Retina (tissue), 1 donor: ENCODE results near the gene CCDC177.
A peak's percentile ranks its signal among the peaks of the same experiment; 100 is the strongest.

Source experiments
- DNase-seq: peaks from one replicate; pipeline ENCODE4 v3.0.0-alpha.2; 2016

The CCDC177 gene

DNA sequence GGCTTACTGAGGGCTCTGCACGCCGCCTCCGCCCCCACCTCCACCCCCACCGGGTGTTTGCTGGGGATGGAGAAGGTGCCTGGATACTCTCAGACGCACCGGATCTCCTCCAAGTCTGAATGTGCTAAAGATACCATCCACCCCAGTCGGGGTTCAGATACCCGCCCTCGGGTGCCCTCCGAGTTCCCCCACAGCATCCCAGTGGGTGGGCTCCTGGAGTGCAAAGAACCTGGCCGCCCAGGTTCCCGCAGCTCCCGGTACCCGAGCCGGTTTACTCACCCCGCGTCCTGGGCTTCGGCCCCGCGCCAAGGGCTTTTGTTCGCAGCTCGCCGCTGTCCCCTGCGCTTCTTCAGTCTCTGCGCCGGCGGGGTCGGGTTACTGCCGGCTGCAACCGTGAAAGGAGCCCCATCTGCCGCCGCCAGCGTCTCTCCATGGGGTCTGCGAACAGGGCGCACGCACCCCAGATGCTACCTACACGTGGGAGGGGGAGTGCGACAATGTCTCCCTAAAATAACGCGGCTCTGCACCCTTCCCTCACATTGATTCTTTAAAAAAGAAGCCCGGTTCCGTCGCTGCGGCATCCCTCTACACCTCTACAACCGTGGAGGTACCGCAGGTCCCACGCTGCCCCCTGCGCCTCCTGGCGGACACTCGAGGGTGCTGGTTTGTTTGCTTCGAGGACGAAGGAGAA is at the start of gene CCDC177:
TSS of gene CCDC177 (minus strand) at position 609 of the 691 bp plus-strand sequence. CDS start 1,249 bp downstream, outside the sequence.
- DNase-seq: peak; percentile 95

DNA sequence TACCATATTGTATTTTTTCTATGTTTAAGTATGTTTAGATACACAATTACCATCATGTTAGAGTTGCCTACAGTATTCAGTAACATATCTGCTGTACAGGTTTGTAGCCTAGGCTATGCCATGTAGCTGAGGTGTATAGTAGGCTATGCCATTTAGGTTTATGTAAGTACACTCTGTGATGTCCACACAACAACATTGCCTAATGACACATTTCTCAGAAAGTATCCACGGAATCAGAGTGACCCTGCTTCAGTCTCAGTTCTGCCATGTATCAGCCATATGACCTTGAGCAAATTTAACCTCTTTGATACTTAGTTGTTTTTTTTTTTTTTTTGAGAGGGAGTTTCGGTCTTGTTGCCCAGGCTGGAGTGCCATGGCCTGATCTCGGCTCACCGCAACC is 49.5 kb upstream of the CCDC177 start:
- DNase-seq: no peak

DNA sequence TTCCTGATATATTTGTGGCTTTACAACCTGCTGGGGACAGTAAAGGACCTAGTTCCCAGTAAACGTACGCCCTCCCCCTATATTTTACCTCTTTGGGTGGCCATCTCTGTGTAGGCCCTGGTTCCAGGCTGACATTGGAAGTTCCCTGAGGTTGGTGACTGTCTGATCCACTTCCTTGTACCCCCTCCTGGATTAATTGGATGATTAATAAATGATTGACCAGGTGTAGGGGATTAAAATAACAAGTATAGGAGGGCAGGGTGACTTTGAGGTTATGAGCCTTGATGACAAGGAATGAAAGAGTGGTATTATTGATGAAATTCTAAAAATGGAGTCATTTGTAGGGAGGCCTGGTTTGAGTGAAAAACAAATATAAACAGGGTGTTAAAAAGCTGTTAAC is 46.3 kb upstream of the CCDC177 start:
- no peak for DNase-seq

DNA sequence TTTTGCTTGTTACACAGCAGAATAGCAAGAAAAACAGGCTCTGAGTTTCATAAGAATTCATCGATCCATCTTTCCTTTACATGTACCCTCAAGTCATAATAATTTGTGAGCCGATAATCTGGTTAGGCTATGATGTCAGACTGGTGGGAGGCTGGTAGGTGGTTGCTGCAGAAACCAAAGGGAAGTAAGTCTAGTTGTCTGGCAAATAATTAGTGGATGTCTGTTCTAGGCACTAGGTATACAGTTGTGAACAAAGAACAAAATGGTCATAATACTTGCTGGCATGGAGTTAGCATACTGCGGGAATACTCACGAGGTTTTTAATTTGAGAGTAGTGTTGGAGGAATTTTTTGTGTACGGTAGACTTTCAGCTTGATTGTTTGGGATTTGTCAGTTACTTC is 45.5 kb upstream of the CCDC177 start:
- DNase-seq: no peak

DNA sequence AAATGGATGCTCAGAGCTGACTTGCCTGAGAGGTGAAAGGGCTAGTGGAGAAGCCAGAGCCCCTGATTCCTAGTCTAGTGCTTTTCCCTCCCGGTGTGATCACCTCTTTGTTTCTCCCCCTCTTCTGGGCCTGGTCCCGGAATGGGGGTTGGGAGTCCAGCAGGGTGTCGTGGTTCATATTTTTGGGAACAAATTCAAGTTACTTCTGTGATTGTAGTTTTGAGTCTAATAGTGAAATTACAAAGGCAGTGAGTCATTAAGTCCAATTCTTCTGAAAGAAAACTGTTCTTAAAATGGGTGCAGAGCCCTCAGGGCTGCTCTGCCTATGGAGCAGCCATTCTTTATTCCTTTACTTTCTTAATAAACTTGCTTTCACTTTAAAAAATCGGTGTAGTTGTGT is 44.3 kb upstream of the CCDC177 start:
- DNase-seq: no peak

DNA sequence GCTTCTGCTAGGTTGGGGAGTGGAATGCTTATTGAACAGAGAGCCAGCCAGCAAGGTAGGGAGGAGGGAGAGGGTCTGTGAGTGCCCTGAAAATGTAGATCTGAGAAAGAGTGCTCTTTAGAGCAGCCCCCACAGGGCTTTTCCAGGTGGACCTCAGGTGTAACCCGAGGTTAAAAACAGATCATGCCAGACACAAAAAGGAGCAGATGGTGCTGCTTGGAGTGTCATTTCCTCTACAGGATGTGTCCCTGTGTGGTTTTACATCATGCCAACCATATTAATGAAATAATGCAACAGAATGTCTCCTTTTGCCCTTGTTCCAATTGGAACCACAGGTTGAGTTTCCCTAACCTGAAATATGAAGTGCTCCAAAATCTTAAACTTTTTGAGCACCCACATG is 43.1 kb upstream of the CCDC177 start:
- no peak for DNase-seq

DNA sequence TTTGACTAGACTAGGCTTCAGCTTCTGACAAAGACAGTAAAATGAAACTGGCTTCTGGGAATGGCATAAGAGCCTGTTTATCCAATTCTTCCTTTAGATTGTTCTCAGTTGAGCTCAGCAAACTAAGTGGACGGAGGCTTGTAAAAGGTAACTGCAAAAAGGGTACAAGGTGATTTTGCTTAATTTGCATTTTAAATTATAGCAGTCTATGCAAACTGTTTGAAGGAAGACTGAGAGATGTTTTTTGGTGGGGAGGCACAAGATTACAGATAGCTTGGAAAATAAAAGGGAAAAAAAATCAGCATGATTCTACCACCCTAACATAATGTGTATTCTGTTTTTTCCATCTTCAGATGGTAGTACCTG is 41.7 kb upstream of the CCDC177 start:
- DNase-seq: no peak

DNA sequence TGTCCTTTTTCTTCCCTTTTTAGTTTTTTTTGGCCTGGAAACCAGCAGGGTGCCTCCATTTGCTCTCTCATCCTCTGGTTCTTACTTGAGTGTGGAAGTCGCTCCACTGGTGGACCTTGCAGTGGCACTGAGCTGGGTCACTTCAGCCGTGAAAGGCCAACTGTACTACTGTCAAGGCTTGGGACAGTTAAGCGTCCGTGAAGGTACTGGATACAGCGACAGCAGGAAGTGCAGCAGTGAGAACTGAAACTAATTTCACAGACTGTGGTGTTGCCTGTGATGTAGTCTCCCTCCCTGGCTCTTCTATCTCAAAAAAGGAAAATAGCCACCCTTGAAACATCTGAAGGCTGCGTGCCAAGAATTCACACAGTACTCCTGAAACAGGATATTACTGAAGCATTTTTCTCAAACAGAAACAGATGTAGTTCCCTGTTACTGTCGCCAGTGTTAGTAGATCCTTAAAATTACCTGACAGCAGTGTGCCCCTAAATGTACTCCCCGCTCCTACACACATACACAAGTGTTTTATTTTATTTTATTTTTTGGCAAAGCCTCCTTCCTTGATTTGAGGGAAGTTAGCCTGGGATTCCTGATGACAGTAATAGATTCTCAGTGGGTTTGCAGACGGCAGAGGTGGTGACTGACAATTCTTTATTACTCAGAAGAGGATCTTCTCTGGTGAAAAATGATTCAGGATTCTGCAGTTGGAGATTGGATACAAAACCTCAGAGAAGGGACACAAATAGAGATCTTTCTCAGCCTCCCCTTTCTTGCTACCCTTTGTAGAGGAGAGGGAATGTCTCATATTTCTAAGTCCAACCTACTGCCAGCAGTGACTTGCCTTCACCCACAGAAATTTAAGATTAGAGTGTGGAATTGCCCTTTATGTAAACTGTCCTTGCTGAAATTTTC is 41.1 kb upstream of the CCDC177 start:
- no peak for DNase-seq

DNA sequence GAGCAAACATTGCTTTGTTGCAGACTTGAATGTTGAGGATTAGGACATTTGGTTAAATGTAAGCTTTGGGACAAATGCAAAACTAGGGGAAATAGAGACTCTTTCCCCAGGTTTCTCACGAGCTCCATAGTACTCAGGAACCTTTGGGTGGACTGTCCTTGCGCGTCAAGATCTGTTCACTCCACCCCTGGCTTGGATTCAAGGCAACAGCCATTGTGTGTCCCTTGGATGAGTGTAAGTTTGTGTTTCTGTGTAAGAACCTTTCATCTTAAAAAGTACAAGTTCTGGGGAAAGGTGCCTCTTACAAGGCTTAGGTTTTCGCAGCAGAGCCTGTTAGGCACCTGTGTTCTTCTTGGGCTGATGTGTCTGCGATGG is 40.4 kb upstream of the CCDC177 start:
- no peak for DNase-seq

DNA sequence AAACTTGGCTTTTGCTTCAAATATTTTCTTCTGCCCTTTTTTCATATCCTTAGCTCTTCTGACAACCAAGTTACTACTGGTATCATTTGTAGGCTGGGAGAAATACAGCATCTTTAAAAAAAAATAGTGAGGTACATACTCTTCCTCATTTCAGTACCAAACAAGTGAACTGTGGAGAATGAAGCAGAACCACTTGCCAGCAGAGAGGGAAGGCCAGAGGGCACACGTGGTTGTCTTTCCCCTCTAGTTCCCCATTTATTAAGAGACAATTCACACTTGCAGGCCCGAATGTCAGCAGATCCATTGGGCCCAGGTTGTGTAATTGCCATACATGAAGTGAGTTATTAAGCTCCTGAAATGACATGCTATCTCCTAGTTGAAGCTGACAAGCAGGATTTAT is 39.9 kb upstream of the CCDC177 start:
- DNase-seq: no peak

DNA sequence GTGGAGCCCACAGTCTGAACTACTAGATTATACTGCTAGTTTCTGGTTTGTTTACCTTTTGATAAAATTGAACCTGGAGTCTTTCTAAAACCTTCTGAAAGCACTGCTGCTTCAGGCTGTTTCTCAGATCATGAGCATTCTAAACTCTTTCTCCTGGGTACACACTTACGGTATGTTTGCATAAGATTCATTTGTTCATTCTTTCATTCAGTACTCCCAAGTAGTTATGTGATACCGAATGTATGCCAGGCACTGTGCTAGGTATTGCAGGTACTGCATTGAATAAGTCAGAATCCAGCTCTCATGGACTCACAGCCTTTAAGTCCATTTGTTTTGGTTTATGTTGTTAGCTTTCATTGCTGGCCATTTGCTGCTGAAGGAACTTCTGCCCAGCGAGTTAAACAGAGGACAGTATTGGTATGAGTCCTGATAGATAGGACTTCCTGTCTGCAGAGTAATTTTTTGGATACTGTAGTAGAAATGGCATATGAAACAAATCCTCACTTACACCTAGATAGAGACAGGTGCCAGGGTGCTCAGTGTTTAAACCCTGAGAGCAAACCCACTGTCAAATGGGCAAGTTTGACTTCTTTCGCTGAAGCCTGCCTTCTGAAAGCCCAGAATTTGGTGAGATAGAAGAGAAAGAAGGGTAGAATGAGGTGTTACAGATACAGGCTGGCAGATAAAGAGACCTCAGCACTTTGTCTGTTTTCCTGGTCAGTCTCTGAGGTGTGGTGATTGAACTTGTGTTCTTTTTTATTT is 38.8 kb upstream of the CCDC177 start:
- no peak for DNase-seq

DNA sequence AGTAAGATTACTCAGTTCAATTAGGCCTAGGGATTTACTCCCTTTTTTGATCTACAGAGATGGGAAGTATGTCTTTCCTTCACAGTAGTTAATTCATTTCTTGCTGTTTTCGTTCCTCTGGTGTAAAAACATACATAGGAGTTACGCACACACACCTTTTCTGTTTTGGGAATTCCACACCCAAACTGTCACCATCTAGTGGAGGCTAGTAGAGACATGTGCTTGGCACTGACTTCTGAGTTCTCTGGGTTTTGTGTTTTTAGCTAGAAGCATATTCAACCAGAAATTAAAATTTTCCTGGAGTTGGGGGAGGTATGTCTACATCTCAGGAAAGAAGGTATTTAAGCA is 38.1 kb upstream of the CCDC177 start:
- no peak for DNase-seq

DNA sequence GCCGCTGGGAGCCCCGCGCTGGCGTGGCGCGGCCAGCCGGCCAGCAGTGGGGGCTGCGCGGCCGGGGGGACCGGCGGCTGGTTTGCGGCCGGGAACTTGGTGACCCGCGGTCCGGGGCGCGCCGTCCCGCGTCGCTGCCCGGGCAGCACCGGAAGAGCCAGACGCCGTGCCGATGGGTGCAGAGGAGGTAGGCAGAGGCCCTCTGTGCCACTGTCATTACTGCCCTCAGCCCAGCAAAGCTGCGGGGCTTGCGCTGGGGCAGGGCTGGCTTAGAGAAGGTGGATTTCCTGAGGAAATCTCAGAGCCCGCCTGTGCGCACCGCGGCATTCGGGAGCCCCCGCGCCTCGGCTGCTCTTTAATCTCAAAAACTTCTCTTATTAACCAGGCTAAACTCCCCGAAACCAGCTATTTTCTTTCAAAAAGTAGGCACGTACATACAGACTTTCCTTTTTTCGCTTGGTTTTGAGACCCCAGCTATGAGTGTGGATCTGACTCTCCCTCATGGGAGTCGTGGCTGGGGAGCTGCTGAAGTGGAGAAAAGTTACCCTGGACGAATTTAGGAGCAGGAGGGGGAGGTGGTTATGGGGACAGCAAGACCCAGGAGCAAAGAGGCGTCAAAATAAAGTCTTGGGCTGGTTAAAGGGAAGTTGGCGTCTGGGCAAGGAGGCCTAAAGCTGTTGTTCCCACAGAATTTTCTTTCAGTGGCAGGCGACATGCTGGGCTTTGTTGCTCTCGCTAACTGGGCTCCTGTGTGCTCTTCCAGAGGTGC is 37.5 kb upstream of the CCDC177 start:
- peak; percentile 75 for DNase-seq

DNA sequence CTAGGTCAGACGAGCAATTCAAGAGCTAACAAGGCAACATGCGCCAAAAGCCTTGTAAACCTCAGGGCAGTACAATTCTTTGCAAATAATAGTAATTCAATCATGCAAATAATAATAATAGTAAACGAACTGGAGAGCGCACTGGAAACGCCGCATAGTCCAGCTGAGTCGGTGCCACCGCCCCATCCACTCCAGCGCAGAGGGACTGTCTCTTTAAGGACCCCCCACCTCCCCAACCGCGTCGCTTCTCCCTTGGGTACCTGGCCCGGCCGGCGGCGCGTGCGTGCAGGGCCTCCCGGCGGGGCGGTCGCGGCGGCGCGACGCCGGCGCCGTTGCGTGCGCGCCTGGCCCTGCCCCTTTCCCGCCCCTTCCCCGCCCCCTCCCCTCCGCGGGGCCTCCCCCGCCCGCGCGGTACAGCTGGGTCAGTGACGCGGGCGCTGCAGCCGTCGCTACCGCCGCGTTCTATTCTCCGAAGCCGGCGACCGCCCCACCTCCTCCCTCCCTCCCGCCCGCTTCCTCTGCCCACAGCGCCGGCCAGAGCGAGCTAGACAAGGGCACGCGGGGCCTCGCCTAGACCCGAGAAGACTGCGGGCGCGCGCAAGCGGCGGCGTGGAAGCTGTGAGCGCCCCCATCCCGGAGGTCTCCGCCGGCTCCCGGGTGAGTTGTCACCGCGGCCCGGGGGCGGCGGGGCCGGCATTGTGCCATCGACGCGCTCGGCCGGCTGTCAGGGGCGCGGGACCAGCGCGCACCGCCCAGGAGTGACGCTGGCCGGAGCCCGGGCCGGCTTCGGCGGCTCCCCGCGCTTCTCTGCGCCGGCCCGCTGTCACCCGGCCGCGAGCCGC is 36.7 kb upstream of the CCDC177 start, which contains the start of gene SUSD6:
TSS of gene SUSD6 (plus strand) at position 425 of the 842 bp plus-strand sequence. CDS start 46,997 bp downstream, outside the sequence.
- peak; percentile 91 for DNase-seq

DNA sequence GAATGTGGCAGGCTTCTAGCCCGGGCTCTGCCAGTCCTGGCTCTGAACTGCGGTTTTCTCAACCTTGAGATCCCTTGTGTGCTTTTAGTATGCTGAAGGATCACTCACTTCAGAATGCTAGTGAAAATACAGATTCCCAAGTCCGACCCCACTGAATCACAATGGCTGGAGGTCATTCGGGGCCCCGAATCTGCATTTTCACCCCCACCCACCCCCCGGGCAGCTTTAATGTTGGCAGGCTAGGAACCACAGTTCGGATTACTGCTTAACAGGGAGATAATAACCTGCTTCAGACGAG is 36.2 kb upstream of the CCDC177 start:
- DNase-seq: no peak

DNA sequence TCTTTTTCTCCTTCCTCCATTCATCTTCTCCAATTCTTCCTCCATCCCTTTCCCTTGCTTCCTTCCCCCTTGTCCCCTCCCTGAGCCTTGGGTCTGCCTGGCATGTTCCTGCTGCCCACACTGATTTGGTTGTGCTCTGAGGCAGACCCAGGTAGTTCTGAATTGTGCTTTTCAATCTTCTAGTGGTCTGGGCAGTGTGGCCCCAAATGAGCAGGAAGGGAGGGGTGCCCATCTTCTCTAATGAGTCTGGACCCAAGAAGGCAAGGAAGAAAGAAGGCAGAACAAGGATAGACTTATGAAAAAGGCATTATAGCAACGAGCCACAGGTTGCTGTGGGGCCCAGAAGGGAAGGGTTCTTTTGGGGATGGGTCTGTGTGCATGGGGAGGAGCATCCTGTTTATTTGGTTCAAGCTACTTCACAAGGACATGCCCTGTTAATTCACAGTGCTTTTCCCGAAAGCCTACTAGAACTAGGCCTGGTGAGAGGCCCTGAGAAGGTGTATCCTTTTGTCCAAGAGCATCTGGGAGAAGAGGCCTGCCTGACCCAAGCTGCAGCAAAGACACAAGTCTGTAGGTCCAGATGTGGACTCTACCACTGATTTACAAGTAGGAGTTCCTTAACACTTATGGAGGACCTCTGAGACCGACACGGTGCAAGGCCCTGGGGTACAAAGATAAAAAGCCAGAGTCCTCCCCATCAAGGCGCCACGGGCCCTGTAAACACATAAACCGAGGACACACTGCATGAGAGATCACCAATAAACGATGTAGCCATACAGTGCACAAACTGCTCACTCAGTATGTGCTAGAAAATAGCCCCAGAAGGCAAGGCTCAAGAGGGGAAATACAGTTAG is 35.6 kb upstream of the CCDC177 start:
- no peak for DNase-seq

DNA sequence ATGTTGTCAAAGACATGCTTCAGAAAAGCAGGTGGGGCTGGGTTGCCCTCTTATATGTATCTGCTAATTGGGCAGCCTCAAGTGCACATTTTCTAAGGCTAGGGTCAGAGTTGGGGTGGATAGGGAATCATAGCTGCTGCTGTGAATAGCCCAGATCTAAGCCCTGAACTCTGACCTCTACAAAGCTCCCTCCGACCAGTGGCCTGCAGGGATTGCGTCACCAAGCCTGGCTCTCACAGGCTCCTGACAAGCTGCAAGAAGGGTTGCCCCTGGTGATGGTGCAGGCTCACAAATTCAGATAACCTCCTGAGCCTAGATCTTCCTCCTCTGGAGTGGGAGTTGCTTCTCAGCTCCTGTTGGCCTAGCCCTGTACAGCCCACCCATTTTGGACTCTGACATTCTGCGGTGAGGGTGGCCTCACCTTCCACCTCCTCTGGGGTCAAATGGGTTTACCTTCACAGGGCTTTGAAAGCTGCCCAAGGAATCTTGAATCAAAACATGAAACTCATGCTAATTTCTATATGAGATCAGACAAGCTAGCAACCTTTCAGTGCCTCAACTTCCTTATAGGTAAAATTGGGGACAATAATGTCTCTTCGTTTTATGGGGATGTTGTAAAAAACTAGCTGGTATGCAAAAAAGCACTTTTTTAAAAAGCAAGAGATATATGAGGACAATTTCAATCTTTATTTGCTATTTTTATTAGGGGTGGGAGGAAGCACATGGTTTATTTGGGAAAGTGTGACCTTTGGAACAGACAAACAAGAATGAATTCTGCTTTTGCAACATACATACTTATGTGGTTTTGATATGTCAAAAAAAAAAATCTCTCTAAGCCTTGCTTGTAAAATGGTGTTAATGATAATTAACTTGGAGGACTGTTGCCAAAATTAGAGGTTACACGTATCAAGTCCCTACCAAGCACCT is 31.9 kb upstream of the CCDC177 start:
- DNase-seq: no peak

DNA sequence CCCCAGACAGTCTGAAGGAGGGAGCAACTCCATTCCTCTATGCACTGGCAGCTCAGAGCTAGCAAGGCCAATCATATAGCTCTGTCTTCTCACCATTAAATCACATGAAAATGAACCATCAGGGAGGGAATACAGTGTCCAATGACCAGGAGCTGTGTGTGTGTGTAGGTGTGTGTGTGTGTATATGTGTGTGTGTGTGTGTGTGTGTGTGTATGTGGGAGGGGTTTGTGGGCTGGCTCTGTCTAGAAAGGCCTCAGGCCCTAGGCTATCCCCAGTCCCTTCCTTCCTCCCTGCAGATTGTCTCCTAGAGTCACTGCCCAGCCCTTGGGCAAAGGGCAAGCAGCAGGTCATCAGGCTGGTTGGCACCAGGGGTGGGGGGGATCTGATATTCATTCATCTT is 31.1 kb upstream of the CCDC177 start:
- DNase-seq: no peak

DNA sequence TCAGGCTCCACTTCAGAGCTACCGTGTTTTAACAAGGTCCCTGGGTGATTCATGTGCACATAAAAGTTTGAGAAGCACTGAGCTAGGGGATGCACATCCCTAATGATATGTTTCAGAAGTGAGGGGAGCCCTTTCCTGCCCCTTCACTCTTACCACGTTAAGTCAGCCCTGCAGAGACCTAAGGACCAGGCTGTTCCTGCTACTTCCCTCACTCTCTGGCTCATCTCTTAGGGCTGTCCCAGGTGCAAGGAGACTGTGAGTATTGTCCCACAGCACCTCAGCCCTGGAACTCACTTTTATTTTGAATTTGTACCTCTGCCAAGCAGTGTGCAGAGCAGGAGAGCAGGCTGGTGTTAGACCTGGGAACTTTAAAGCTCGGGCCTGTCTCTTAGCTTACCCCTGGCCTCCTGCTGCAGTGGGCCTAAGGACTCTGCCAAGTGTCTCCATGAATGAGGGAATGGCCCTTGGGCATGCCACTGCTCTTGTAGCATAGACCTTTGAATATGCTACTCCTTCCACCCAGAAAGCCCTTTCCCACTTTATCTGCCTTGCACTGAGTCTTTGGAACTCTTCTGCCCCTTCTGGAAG is 25.7 kb upstream of the CCDC177 start:
- DNase-seq: no peak
